Caco-2 (cell line): Measurements from ENCODE around the gene BCAT1. TPM values are rescaled to one million over a fixed set of nuclear protein-coding genes. Genes with fewer than 3 reads are reported as not detected.

ENCODE experiments used
- BruUV-seq: library from RNA; stranded (reverse); fragments of 400-500 nt; replicated peaks from 2 replicates; lab custom pipeline; 2021; lab: Mats Ljungman, UMichigan
- CTCF ChIA-PET: fragments of 300-600 bp; sonication (Branson Sonifier 250); formaldehyde crosslinking; loops from one replicate; lab custom pipeline; 2022; ENCODE audit warnings: antibody characterized with exemption; lab: Charles Lee
- POLR2A ChIA-PET: fragments of 300-600 bp; sonication (Branson Sonifier 250); formaldehyde crosslinking; loops from one replicate; lab custom pipeline; 2022; ENCODE audit warnings: antibody characterized with exemption; lab: Charles Lee
- DNase-seq, 2 experiments: peaks; one replicate each; pipeline versions ENCODE4 v3.0.0 to v3.0.0-alpha.2; 2020 to 2022
- H3K27me3 ChIP-seq: replicated peaks from 2 replicates; pipeline ENCODE4 v1.6.0; 2011; ENCODE audit warnings: low read length; ENCODE audit not compliant: control insufficient read depth, insufficient read depth
- H3K36me3 ChIP-seq: 2 replicates; pipeline ENCODE4 v1.5.1; 2011; ENCODE audit warnings: low read length; ENCODE audit not compliant: control insufficient read depth, insufficient read depth
- H3K4me1 ChIP-seq: fragments of 250-450 bp; sonication (Bioruptor Pico); 2 replicates; pipeline ENCODE4 v1.5.1; 2020; ENCODE audit warnings: mild to moderate bottlenecking
- H3K4me3 ChIP-seq: 2 replicates; pipeline ENCODE4 v1.5.1; 2011; ENCODE audit warnings: low read depth, mild to moderate bottlenecking, control low read depth, low read length
- H3K9me3 ChIP-seq: fragments of 250-450 bp; sonication (Bioruptor Pico); 2 replicates; pipeline ENCODE4 v1.5.1; 2020; ENCODE audit warnings: mild to moderate bottlenecking, moderate library complexity
- H3K27ac Mint-ChIP-seq: one replicate; pipeline ENCODE4 v1.8.0; 2022; ENCODE audit warnings: mixed read lengths; ENCODE audit not compliant: unreplicated experiment
- H3K27me3 Mint-ChIP-seq: one replicate; pipeline ENCODE4 v1.8.0; 2022; ENCODE audit warnings: mixed read lengths; ENCODE audit not compliant: insufficient read depth, unreplicated experiment
- H3K36me3 Mint-ChIP-seq: one replicate; pipeline ENCODE4 v1.8.0; 2022; ENCODE audit warnings: mild to moderate bottlenecking, mixed read lengths; ENCODE audit not compliant: insufficient read depth, unreplicated experiment
- H3K4me1 Mint-ChIP-seq: one replicate; pipeline ENCODE4 v1.8.0; 2022; ENCODE audit warnings: low read depth, mixed read lengths; ENCODE audit not compliant: unreplicated experiment
- H3K4me3 Mint-ChIP-seq: one replicate; pipeline ENCODE4 v1.8.0; 2022; ENCODE audit warnings: mild to moderate bottlenecking, moderate library complexity, mixed read lengths; ENCODE audit not compliant: unreplicated experiment
- H3K9me3 Mint-ChIP-seq: one replicate; pipeline ENCODE4 v1.8.0; 2022; ENCODE audit warnings: mixed read lengths; ENCODE audit not compliant: unreplicated experiment
- CTCF ChIP-seq, 2 experiments: fragments of 200-600 bp in 1 of 2; IDR thresholded peaks; 1 replicate in 1 of 2; 2 replicates in 1 of 2; pipeline versions ENCODE4 v1.5.1 to v1.8.0; 2011 to 2022; ENCODE audit warnings: antibody characterized with exemption in 1 of 2, control low read depth in 1 of 2, inconsistent platforms in 1 of 2, low read depth in 1 of 2, low read length in 1 of 2, mild to moderate bottlenecking in 1 of 2, moderate library complexity in 1 of 2; ENCODE audit not compliant: insufficient read depth in 1 of 2, severe bottlenecking in 1 of 2, unreplicated experiment in 1 of 2
- intact Hi-C: fragments of 100-400 bp; cut with micrococcal nuclease; formaldehyde crosslinking; loops from one replicate; pipeline ENCODE4 v1.10.0; 2022; ENCODE audit not compliant: unreplicated experiment
- total RNA-seq: library from RNA; stranded (reverse); gene quantifications from 2 replicates; pipeline ENCODE4 v1.2.3, GENCODE V29; 2022

Gene BCAT1
- total RNA-seq, 1 experiment from 2014 or later: 432 TPM

GRCh38 chr12:24909667-24910066, 39.2 kb downstream of the BCAT1 start:
- peak overlapping the region; percentile 63 for H3K27ac Mint-ChIP-seq
- H3K4me3 ChIP-seq: no peak overlapping the region
- intact Hi-C loops: loop anchor here (2.0 kb wide), 1 partner anchor 15 kb away; no protein-coding TSS in a partner anchor

DNA sequence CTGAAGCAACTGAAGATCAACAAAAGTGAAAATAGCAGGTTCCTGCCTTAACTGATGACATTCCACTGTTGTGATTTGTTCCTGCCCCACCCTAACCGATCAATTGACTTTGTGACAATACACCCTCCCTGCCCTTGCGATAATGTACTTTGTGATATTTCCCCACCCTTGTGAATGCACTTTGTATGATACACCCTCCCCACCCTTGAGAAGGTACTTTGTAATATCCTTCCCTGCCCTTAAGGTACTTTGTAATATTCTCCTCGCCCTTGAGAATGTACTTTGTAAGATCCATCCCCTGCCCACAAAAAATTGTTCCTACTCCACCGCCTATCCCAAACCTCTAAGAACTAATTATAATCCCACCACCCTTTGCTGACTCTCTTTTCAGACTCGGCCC, 41.4 kb downstream of the BCAT1 start:
- TF ChIP-seq CTCF (IDR thresholded peaks at IDR 0.05; ENCODE audit: insufficient read depth in 1 of 2, low read depth in 1 of 2, low read length in 1 of 2, severe bottlenecking in 1 of 2, unreplicated experiment in 1 of 2): no peak
- Mint-ChIP-seq H3K4me1 (peaks cover 17% of the 10 kb centered on the region), H3K4me3 (no peak overlapping the region), H3K27me3 (no peaks in the 10 kb centered on the region), H3K27ac (no peak overlapping the region), H3K36me3 (peaks cover 38% of the 10 kb centered on the region), H3K9me3 (no peaks in the 10 kb centered on the region)
- intact Hi-C loops: no loop called here
- Histone ChIP-seq H3K4me1 (peaks cover 38% of the 10 kb centered on the region), H3K27me3 (no peaks in the 10 kb centered on the region), H3K36me3 (no peaks in the 10 kb centered on the region; the same call in 1 of the 2 replicates), H3K4me3 (no peak overlapping the region), H3K9me3 (0 out of 2 replicates have a peak, but pooled peaks cover 3% of the 10 kb centered on the region)
- CTCF ChIA-PET: no interaction called here
- POLR2A ChIA-PET: no interaction called here
- no TSS peak for BruUV-seq
- DNase-seq: no peak

More at GRCh38 chr12:24909667-24910066, 39.2 kb downstream of the BCAT1 start:
- POLR2A ChIA-PET: no interaction called here
- Mint-ChIP-seq H3K36me3 (peaks cover 48% of the 10 kb centered on the region), H3K27me3 (no peaks in the 10 kb centered on the region), H3K9me3 (no peaks in the 10 kb centered on the region), H3K4me1 (peaks cover 29% of the 10 kb centered on the region), H3K4me3 (peak overlapping the region; percentile 7)
- BruUV-seq: no TSS peak
- Histone ChIP-seq H3K4me1 (peaks cover 50% of the 10 kb centered on the region), H3K36me3 (no peaks in the 10 kb centered on the region; the same call in 1 of the 2 replicates), H3K27me3 (no peaks in the 10 kb centered on the region), H3K9me3 (0 out of 2 replicates have a peak, but pooled peaks cover 2% of the 10 kb centered on the region)
- DNase-seq: no peak
- CTCF ChIA-PET: no interaction called here
- TF ChIP-seq CTCF (IDR thresholded peaks at IDR 0.05; ENCODE audit: insufficient read depth in 1 of 2, low read depth in 1 of 2, low read length in 1 of 2, severe bottlenecking in 1 of 2, unreplicated experiment in 1 of 2): no peak

- intact Hi-C loops: no loop called here
- Mint-ChIP-seq H3K4me3 (no peak overlapping the region), H3K4me1 (peaks cover 7% of the 10 kb centered on the region), H3K27ac (no peak overlapping the region), H3K27me3 (no peaks in the 10 kb centered on the region), H3K36me3 (peaks cover 34% of the 10 kb centered on the region), H3K9me3 (no peaks in the 10 kb centered on the region)
- 0 out of 2 replicates have a peak, but pooled peaks cover 3% of the 10 kb centered on the region for H3K9me3 ChIP-seq
- no TSS peak for BruUV-seq
- DNase-seq: no peak
- TF ChIP-seq CTCF (IDR thresholded peaks at IDR 0.05; ENCODE audit: insufficient read depth in 1 of 2, low read depth in 1 of 2, low read length in 1 of 2, severe bottlenecking in 1 of 2, unreplicated experiment in 1 of 2): no peak
- CTCF ChIA-PET: no interaction called here
- no peaks in the 10 kb centered on the region for H3K27me3 ChIP-seq
- POLR2A ChIA-PET: no interaction called here
- H3K4me3 ChIP-seq: no peak overlapping the region
- H3K4me1 ChIP-seq: peaks cover 28% of the 10 kb centered on the region
- H3K36me3 ChIP-seq: no peaks in the 10 kb centered on the region; the same call in 1 of the 2 replicates
These were observed 42.8 kb downstream of the BCAT1 start for GRCh38 chr12:24906141-24906540.
